ENCODE data around the gene ZBTB45. TPM values are rescaled to one million over a fixed set of nuclear protein-coding genes. Genes with fewer than 3 reads are reported as not detected.
A peak's percentile ranks its signal among the peaks of the same experiment; 100 is the strongest.
"Not testable (repeated sequence)": the region's sequence is repeated elsewhere in the genome, so short reads cannot be mapped to it uniquely, and the experiment has no call there.

The ZBTB45 gene
- total RNA-seq, 1 experiment from 2014 or later: 4.9 TPM

- DNase-seq (ENCODE audit: extremely low read depth, low read depth): not testable (repeated sequence)
Observed at GRCh38 chr19:58542641-58543372, 23.2 kb upstream of the ZBTB45 start.

GRCh38 chr19:58539169-58539559 is 19.6 kb upstream of the ZBTB45 start:
- DNase-seq (ENCODE audit: extremely low read depth, low read depth): not testable (repeated sequence)

- no peak for DNase-seq (ENCODE audit: extremely low read depth, low read depth)
Observed at GRCh38 chr19:58538257-58539168, 18.9 kb upstream of the ZBTB45 start.

GRCh38 chr19:58536852-58537798 is 17.5 kb upstream of the ZBTB45 start:
- DNase-seq (ENCODE audit: extremely low read depth, low read depth): no peak

GRCh38 chr19:58535857-58536256 is 16.2 kb upstream of the ZBTB45 start:
- no peak for DNase-seq (ENCODE audit: extremely low read depth, low read depth)

GRCh38 chr19:58531034-58531840 is 11.6 kb upstream of the ZBTB45 start:
- DNase-seq (ENCODE audit: extremely low read depth, low read depth): no peak

GRCh38 chr19:58529405-58529804 is 9.8 kb upstream of the ZBTB45 start:
- no peak for DNase-seq (ENCODE audit: extremely low read depth, low read depth)

- no peak for DNase-seq (ENCODE audit: extremely low read depth, low read depth)
Observed at GRCh38 chr19:58522709-58523108, 3.1 kb upstream of the ZBTB45 start.

GRCh38 chr19:58521651-58522050 is 2.0 kb upstream of the ZBTB45 start:
- no peak for DNase-seq (ENCODE audit: extremely low read depth, low read depth)

- DNase-seq (ENCODE audit: extremely low read depth, low read depth): no peak
Observed at GRCh38 chr19:58520257-58520599, 618 bp upstream of the ZBTB45 start.

GRCh38 chr19:58519087-58519354 is 589 bp downstream of the ZBTB45 start:
- DNase-seq (ENCODE audit: extremely low read depth, low read depth): peak; percentile 62

- DNase-seq (ENCODE audit: extremely low read depth, low read depth): no peak
Observed at GRCh38 chr19:58518256-58519086, 1.1 kb downstream of the ZBTB45 start.

- no peak for DNase-seq (ENCODE audit: extremely low read depth, low read depth)
Observed at GRCh38 chr19:58516964-58517833, 2.4 kb downstream of the ZBTB45 start.

GRCh38 chr19:58516246-58516836 is 3.3 kb downstream of the ZBTB45 start:
- no peak for DNase-seq (ENCODE audit: extremely low read depth, low read depth)

GRCh38 chr19:58515259-58515658 is 4.4 kb downstream of the ZBTB45 start:
- DNase-seq (ENCODE audit: extremely low read depth, low read depth): no peak

- no peak for DNase-seq (ENCODE audit: extremely low read depth, low read depth)
Observed at GRCh38 chr19:58514564-58515022, 5.0 kb downstream of the ZBTB45 start.

- peak; percentile 85 for DNase-seq (ENCODE audit: extremely low read depth, low read depth)
Observed at GRCh38 chr19:58513694-58514563, 5.7 kb downstream of the ZBTB45 start.
